HEK293T (cell line): Measurements from ENCODE around the gene AGFG1.

Source experiments
- BHLHE40 ChIP-seq: fragments of 450-650 bp; IDR thresholded peaks from 2 replicates; pipeline ENCODE4 v1.6.1; 2016; ENCODE audit warnings: mild to moderate bottlenecking, moderate library complexity, borderline replicate concordance
- FOXA1 ChIP-seq: fragments of 450-650 bp; IDR thresholded peaks from 2 replicates; pipeline ENCODE4 v1.6.1; 2016; ENCODE audit warnings: mild to moderate bottlenecking
- FOXM1 ChIP-seq: fragments of 450-650 bp; IDR thresholded peaks from 2 replicates; pipeline ENCODE4 v1.6.1; 2017; ENCODE audit warnings: mild to moderate bottlenecking, borderline replicate concordance
- HDGF ChIP-seq: fragments of 450-650 bp; IDR thresholded peaks from 2 replicates; pipeline ENCODE4 v1.6.1; 2017; ENCODE audit warnings: antibody characterized with exemption, borderline replicate concordance

- TF ChIP-seq BHLHE40 (no peak), FOXA1 (no peak), HDGF (no peak), FOXM1 (no peak)
Observed at GRCh38 chr2:227602358-227602757, 130.4 kb downstream of the AGFG1 start.
